Loucy (cell line): ENCODE data around the gene NDUFV1.
"Not testable (repeated sequence)": the region's sequence is repeated elsewhere in the genome, so short reads cannot be mapped to it uniquely, and the experiment has no call there.

Experiments
- H2AFZ ChIP-seq: fragments of 200-600 bp; sonication (generic); 2 replicates; pipeline ENCODE4 v1.6.0; 2016; ENCODE audit warnings: antibody characterized with exemption, mild to moderate bottlenecking, low read length, moderate library complexity
- H3F3A ChIP-seq: fragments of 200-600 bp; 2 replicates; pipeline ENCODE4 v1.6.0; 2016; ENCODE audit warnings: antibody characterized with exemption, low read depth, mild to moderate bottlenecking
- H3K27me3 ChIP-seq: fragments of 200-600 bp; sonication (generic); 2 replicates; pipeline ENCODE4 v1.6.1; 2014; ENCODE audit warnings: low read length, mild to moderate bottlenecking; ENCODE audit not compliant: insufficient read depth, poor library complexity, severe bottlenecking
- H3K36me3 ChIP-seq: fragments of 200-600 bp; sonication (generic); 2 replicates; pipeline ENCODE4 v1.6.1; 2016; ENCODE audit warnings: low read length; ENCODE audit not compliant: insufficient read depth
- H3K4me1 ChIP-seq: fragments of 200-600 bp; sonication (generic); 2 replicates; pipeline ENCODE4 v1.5.1; 2014; ENCODE audit warnings: low read length, mild to moderate bottlenecking; ENCODE audit not compliant: insufficient read depth, poor library complexity, severe bottlenecking
- H3K4me2 ChIP-seq: fragments of 200-600 bp; sonication (generic); 2 replicates; pipeline ENCODE4 v1.6.0; 2014; ENCODE audit warnings: antibody characterized with exemption, low read length, low read depth, mild to moderate bottlenecking; ENCODE audit not compliant: poor library complexity, severe bottlenecking
- H3K4me3 ChIP-seq: fragments of 200-600 bp; sonication (generic); 2 replicates; pipeline ENCODE4 v1.5.1; 2014; ENCODE audit warnings: low read length, mild to moderate bottlenecking, mixed read lengths; ENCODE audit not compliant: poor library complexity, severe bottlenecking
- H3K79me2 ChIP-seq: fragments of 200-600 bp; sonication (generic); 2 replicates; pipeline ENCODE4 v1.6.1; 2014; ENCODE audit warnings: low read length; ENCODE audit not compliant: insufficient read depth
- H3K9ac ChIP-seq: fragments of 200-600 bp; sonication (generic); 2 replicates; pipeline ENCODE4 v1.6.0; 2014; ENCODE audit warnings: mild to moderate bottlenecking, low read depth, low read length, moderate library complexity; ENCODE audit not compliant: poor library complexity, severe bottlenecking
- H3K9me2 ChIP-seq: fragments of 200-600 bp; sonication (generic); replicated peaks from 2 replicates; pipeline ENCODE4 v1.6.1; 2016; ENCODE audit warnings: low read depth, low read length, mixed read lengths
- H3K9me3 ChIP-seq: fragments of 200-600 bp; sonication (generic); 2 replicates; pipeline ENCODE4 v1.6.1; 2014; ENCODE audit warnings: mild to moderate bottlenecking, antibody characterized with exemption, low read length, low read depth; ENCODE audit not compliant: insufficient read depth
- H4K20me1 ChIP-seq: fragments of 200-600 bp; sonication (generic); 2 replicates; pipeline ENCODE4 v1.6.0; 2014; ENCODE audit warnings: antibody characterized with exemption, low read length, mild to moderate bottlenecking; ENCODE audit not compliant: insufficient read depth, poor library complexity, severe bottlenecking
- CTCF ChIP-seq: fragments of 200-600 bp; sonication (generic); conservative IDR thresholded peaks from 2 replicates; pipeline ENCODE4 v1.5.1; 2014; ENCODE audit warnings: mild to moderate bottlenecking, antibody characterized with exemption, low read length
- EZH2phosphoT487 ChIP-seq: fragments of 200-600 bp; IDR thresholded peaks from 2 replicates; pipeline ENCODE4 v1.6.1; 2018; ENCODE audit warnings: antibody characterized with exemption, mild to moderate bottlenecking, moderate library complexity, borderline replicate concordance

The NDUFV1 gene

DNA sequence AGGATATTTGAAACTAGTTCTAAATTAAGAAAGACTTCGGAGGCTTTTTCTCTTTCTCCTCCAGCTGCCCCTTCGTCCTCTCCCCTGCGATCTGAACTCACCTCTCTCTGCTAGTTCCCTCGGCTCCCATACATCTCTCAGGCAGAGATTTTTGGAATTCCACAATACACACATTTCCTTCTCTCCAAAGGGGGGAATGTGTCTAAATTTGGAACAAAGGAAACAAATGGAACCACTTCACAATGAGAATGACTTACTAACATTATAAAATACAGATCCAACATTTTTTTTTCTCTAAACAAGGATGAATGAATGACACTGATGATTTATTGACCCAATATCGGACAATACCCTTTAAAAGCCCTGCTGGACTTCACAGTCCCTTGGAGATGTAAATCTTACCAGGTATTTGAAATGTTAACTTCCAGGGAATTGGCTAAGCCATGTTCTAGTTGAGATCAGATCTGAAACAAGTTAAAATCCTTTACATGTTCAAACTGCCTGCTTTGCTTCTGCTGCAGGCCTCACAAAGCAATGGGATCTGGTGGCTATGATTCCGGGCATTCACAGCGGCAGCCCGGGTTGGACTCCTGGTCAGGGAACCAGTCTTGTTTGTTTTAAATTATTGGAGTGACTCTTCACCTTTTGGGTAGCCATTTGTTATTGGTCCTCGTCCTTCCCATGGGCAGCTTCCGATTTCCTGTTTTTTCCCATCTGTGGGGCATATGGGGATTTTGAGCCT is 43.6 kb upstream of the NDUFV1 start:
- TF ChIP-seq EZH2phosphoT487 = no peak
- no peak for TF ChIP-seq CTCF
- no peak overlapping the region for H3K4me2 ChIP-seq
- no peak overlapping the region for H3K4me3 ChIP-seq
- no peaks in the 10 kb centered on the region for H3K9me3 ChIP-seq
- no peaks in the 10 kb centered on the region for H4K20me1 ChIP-seq
- H3K9me2 ChIP-seq = no peaks in the 10 kb centered on the region
- no peak overlapping the region for H2AFZ ChIP-seq
- H3K36me3 ChIP-seq = no peaks in the 10 kb centered on the region
- H3K27me3 ChIP-seq = no peaks in the 10 kb centered on the region
- H3K4me1 ChIP-seq = no peaks in the 10 kb centered on the region
- H3F3A ChIP-seq = no peaks in the 10 kb centered on the region
- H3K9ac ChIP-seq = no peak overlapping the region
- no peaks in the 10 kb centered on the region for H3K79me2 ChIP-seq

DNA sequence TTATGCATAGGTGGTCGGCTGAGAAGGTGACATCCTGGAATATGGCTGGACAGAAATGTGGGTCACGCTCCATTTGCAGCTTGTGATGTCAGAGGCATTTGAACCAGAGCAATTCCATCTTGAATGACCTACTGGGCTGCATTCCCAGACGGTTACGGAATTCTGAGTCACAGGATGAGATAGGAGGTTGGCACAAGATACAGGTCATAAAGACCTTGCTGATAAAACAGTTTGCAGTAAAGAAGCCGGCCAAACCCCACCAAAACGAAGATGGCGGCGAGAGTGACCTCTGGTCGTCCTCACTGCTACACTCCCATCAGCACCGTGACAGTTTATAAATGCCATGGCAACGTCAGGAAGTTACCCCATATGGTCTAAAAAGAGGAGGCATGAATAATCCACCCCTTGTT is 43.0 kb upstream of the NDUFV1 start:
- not testable (repeated sequence) for H2AFZ ChIP-seq, H3K79me2 ChIP-seq, H3K27me3 ChIP-seq, H3K9ac ChIP-seq, H3K4me1 ChIP-seq, H3F3A ChIP-seq, H3K4me3 ChIP-seq, H3K9me2 ChIP-seq, H3K36me3 ChIP-seq, H3K4me2 ChIP-seq, H3K9me3 ChIP-seq, H4K20me1 ChIP-seq

GRCh38 chr11:67564230-67564629 is 42.5 kb upstream of the NDUFV1 start:
- Histone ChIP-seq H3K4me2 (no peak overlapping the region), H3F3A (no peaks in the 10 kb centered on the region), H3K4me1 (no peaks in the 10 kb centered on the region), H2AFZ (no peak overlapping the region), H3K79me2 (no peaks in the 10 kb centered on the region), H3K9ac (no peak overlapping the region), H3K9me2 (no peaks in the 10 kb centered on the region), H3K27me3 (no peaks in the 10 kb centered on the region), H4K20me1 (no peaks in the 10 kb centered on the region), H3K36me3 (no peaks in the 10 kb centered on the region), H3K9me3 (no peaks in the 10 kb centered on the region), H3K4me3 (no peak overlapping the region)
- TF ChIP-seq CTCF (no peak), EZH2phosphoT487 (no peak)

- Histone ChIP-seq H3K4me1 (no peaks in the 10 kb centered on the region), H3K9me3 (no peaks in the 10 kb centered on the region), H3K79me2 (no peaks in the 10 kb centered on the region), H3K36me3 (no peaks in the 10 kb centered on the region), H3K4me3 (no peak overlapping the region), H3K4me2 (no peak overlapping the region), H2AFZ (no peak overlapping the region), H3K9ac (no peak overlapping the region), H3F3A (no peaks in the 10 kb centered on the region), H3K9me2 (no peaks in the 10 kb centered on the region), H4K20me1 (no peaks in the 10 kb centered on the region), H3K27me3 (no peaks in the 10 kb centered on the region)
- no peak for TF ChIP-seq EZH2phosphoT487
These were observed 35.3 kb upstream of the NDUFV1 start for GRCh38 chr11:67571443-67571842.
